Measurements from ENCODE around the gene NEURL1.

- no peak for TF ChIP-seq CTCF (IDR thresholded peaks at IDR 0.05)
- TF ChIP-seq POLR2A (IDR thresholded peaks at IDR 0.05): no peak
Measured at GRCh38 chr10:103610083-103610472, 116.6 kb downstream of the NEURL1 start.

All from ovary (tissue), 3 donors.